ENCODE data around the gene SERGEF.

DNA sequence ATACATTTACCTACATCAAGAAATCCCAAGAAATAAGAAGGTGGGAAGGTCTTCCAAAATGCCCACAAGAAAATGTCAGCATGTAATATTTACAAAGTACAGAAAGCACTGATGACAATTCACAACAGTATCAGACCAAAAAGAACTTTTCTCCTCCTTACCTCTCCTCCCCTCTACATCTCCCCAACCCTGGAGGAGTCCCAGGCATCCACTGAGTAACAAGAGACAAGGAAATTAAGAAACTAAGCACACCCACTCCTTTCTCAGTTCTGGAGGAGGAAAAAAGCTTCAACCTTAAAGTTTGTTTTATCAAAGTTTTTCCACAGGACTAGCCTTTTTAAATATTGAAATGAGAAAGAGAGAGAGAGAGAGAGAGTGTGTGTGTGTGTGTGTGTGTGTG, 2.0 kb upstream of the SERGEF start:
- TF ChIP-seq SALL2 (CRISPR knock-in tag; IDR thresholded peaks at IDR 0.05) (no peak), CHD2 (IDR thresholded peaks at IDR 0.05; ENCODE audit: low read depth, low read length) (no peak), MAX (IDR thresholded peaks at IDR 0.05) (no peak), CBX1 (IDR thresholded peaks at IDR 0.05; ENCODE audit: low read depth) (no peak), AFF4 (CRISPR knock-in tag; IDR thresholded peaks at IDR 0.05) (no peak), STAG1 (CRISPR knock-in tag; IDR thresholded peaks at IDR 0.05) (no peak), EZH2 (conservative IDR thresholded peaks at IDR 0.05; ENCODE audit: low read depth, low read length) (no peak), HMG20B (CRISPR knock-in tag; conservative IDR thresholded peaks at IDR 0.05) (no peak), TCF7 (IDR thresholded peaks at IDR 0.05; ENCODE audit: low read depth) (no peak), SOX13 (IDR thresholded peaks at IDR 0.05) (no peak), SOX13 (CRISPR knock-in tag; conservative IDR thresholded peaks at IDR 0.05 in 1 of 2, IDR thresholded peaks at IDR 0.05 in 1 of 2) (no peak)
- TF ChIP-seq, protein P1, sequence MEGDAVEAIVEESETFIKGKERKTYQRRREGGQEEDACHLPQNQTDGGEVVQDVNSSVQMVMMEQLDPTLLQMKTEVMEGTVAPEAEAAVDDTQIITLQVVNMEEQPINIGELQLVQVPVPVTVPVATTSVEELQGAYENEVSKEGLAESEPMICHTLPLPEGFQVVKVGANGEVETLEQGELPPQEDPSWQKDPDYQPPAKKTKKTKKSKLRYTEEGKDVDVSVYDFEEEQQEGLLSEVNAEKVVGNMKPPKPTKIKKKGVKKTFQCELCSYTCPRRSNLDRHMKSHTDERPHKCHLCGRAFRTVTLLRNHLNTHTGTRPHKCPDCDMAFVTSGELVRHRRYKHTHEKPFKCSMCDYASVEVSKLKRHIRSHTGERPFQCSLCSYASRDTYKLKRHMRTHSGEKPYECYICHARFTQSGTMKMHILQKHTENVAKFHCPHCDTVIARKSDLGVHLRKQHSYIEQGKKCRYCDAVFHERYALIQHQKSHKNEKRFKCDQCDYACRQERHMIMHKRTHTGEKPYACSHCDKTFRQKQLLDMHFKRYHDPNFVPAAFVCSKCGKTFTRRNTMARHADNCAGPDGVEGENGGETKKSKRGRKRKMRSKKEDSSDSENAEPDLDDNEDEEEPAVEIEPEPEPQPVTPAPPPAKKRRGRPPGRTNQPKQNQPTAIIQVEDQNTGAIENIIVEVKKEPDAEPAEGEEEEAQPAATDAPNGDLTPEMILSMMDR (CRISPR knock-in tag; IDR thresholded peaks at IDR 0.05) = no peak
- TF ChIP-seq, protein P2, sequence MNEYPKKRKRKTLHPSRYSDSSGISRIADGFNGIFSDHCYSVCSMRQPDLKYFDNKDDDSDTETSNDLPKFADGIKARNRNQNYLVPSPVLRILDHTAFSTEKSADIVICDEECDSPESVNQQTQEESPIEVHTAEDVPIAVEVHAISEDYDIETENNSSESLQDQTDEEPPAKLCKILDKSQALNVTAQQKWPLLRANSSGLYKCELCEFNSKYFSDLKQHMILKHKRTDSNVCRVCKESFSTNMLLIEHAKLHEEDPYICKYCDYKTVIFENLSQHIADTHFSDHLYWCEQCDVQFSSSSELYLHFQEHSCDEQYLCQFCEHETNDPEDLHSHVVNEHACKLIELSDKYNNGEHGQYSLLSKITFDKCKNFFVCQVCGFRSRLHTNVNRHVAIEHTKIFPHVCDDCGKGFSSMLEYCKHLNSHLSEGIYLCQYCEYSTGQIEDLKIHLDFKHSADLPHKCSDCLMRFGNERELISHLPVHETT (CRISPR knock-in tag; conservative IDR thresholded peaks at IDR 0.05) = no peak
